HepG2 (cell line): Measurements from ENCODE around the gene PNPLA2. TPM values are rescaled to one million over a fixed set of nuclear protein-coding genes. Genes with fewer than 3 reads are reported as not detected.

Experiments used
- ATAC-seq: fragments of 200-7000 bp; cut with Tn5 transposase; 3 replicates; pipeline ENCODE4 v1.9.1; 2020; ENCODE audit warnings: mild to moderate bottlenecking, moderate library complexity
- BruUV-seq: library from RNA; stranded (reverse); fragments of 400-500 nt; replicated peaks from 2 replicates; lab custom pipeline; 2021; lab: Mats Ljungman, UMichigan
- CTCF ChIA-PET: fragments of 300-600 bp; formaldehyde crosslinking; extraction: SDS; loops from one replicate; lab custom pipeline; 2021; ENCODE audit warnings: low total read pairs, inconsistent platforms, low intra/inter-chr PET ratio; lab: Yijun Ruan, JAX
- POLR2A ChIA-PET: fragments of 350-600 bp; sonication (Branson Sonifier 250); formaldehyde crosslinking; loops from one replicate; lab custom pipeline; 2020; ENCODE audit warnings: antibody characterized with exemption, inconsistent platforms; lab: Yijun Ruan, JAX
- DNase-seq: peaks from one replicate; pipeline ENCODE4 v3.0.0-alpha.2; 2015; ENCODE audit warnings: low spot score
- FAIRE-seq: peaks from 3 replicates; lab custom pipeline; 2011; peaks lifted over from hg19 to GRCh38; lab: Jason Lieb, UNC
- H2AFZ ChIP-seq: one replicate; pipeline ENCODE4 v1.6.1; 2011; ENCODE audit warnings: low read length, inconsistent platforms
- H3K27ac ChIP-seq: fragments of 300-600 bp; 3 replicates; pipeline ENCODE4 v1.8.0; 2011; ENCODE audit warnings: mixed run types, mild to moderate bottlenecking, mixed read lengths, low read length, inconsistent platforms; ENCODE audit not compliant: insufficient read depth; ENCODE audit errors: extremely low read length
- H3K27me3 ChIP-seq, 2 experiments: fragments of 200-600 bp in 1 of 2; 2 replicates in 1 of 2; 3 replicates in 1 of 2; pipeline versions ENCODE4 v1.6.0 to v1.8.0; 2011; ENCODE audit warnings: low read length in 2 of 2, mild to moderate bottlenecking in 2 of 2, moderate library complexity in 2 of 2, inconsistent platforms in 1 of 2; ENCODE audit not compliant: insufficient read depth in 2 of 2, control insufficient read depth in 1 of 2
- H3K36me3 ChIP-seq, 2 experiments: fragments of 200-600 bp in 1 of 2; replicated peaks in 1 of 2; 2 replicates in 1 of 2; 3 replicates in 1 of 2; pipeline versions ENCODE4 v1.5.1 to v1.8.0; 2011; ENCODE audit warnings: low read length in 2 of 2, inconsistent platforms in 1 of 2; ENCODE audit not compliant: insufficient read depth in 2 of 2, control insufficient read depth in 1 of 2
- H3K4me1 ChIP-seq: 2 replicates; pipeline ENCODE4 v1.5.1; 2012; ENCODE audit warnings: low read length, inconsistent platforms; ENCODE audit not compliant: insufficient read depth
- H3K4me2 ChIP-seq: 2 replicates; pipeline ENCODE4 v1.6.0; 2011; ENCODE audit warnings: low read depth, low read length, inconsistent platforms
- H3K4me3 ChIP-seq, 3 experiments: fragments of 200-600 bp in 1 of 3; sonication (generic), shearing (Covaris generic) in 1 of 3; replicated peaks in 1 of 3; 2 replicates each; pipeline ENCODE4 v1.5.1; 2011 to 2016; ENCODE audit warnings: low read length in 3 of 3, inconsistent platforms in 2 of 3, low read depth in 2 of 3, mild to moderate bottlenecking in 2 of 3, control low read depth in 1 of 3, mixed read lengths in 1 of 3; ENCODE audit not compliant: insufficient read depth in 1 of 3
- H3K79me2 ChIP-seq: one replicate; pipeline ENCODE4 v1.6.1; 2011; ENCODE audit warnings: low read length, inconsistent platforms; ENCODE audit not compliant: insufficient read depth
- H3K9ac ChIP-seq: 2 replicates; pipeline ENCODE4 v1.6.0; 2011; ENCODE audit warnings: mild to moderate bottlenecking, low read depth, low read length, inconsistent platforms; ENCODE audit not compliant: insufficient read depth
- H3K9me3 ChIP-seq: 2 replicates; pipeline ENCODE4 v1.5.1; 2012; ENCODE audit warnings: mild to moderate bottlenecking, low read length
- H4K20me1 ChIP-seq: 2 replicates; pipeline ENCODE4 v1.6.0; 2011; ENCODE audit warnings: inconsistent platforms, mild to moderate bottlenecking, low read length, moderate library complexity; ENCODE audit not compliant: insufficient read depth
- AGO1 ChIP-seq: fragments of 200-400 bp; formaldehyde crosslinking; IDR thresholded peaks from 2 replicates; pipeline ENCODE4 v1.6.1; 2017; ENCODE audit warnings: mild to moderate bottlenecking, low read depth, low read length, moderate library complexity; ENCODE audit not compliant: poor library complexity, severe bottlenecking
- AGO2 ChIP-seq: fragments of 200-400 bp; formaldehyde crosslinking; optimal IDR thresholded peaks from 2 replicates; pipeline ENCODE3; 2017; ENCODE audit warnings: mild to moderate bottlenecking, low read depth, low read length, moderate library complexity
- BCL6 ChIP-seq: IDR thresholded peaks from 2 replicates; pipeline ENCODE4 v1.6.1; 2016; ENCODE audit warnings: missing genetic modification reagents, missing compliant biosample characterization
- IKZF4 ChIP-seq: sonication (generic); formaldehyde crosslinking; IDR thresholded peaks from 2 replicates; pipeline ENCODE4 v1.5.1; 2020; ENCODE audit warnings: borderline replicate concordance, mild to moderate bottlenecking, low read depth, missing genetic modification reagents; ENCODE audit errors: not compliant biosample characterization
- KDM2A ChIP-seq: sonication (generic); formaldehyde crosslinking; IDR thresholded peaks from 2 replicates; pipeline ENCODE4 v1.4.0; 2020; ENCODE audit warnings: low read depth, missing genetic modification reagents, borderline replicate concordance
- KDM3A ChIP-seq: IDR thresholded peaks from 2 replicates; pipeline ENCODE4 v1.6.1; 2018; ENCODE audit warnings: low read depth, missing compliant biosample characterization
- PCBP1 ChIP-seq: fragments of 200-400 bp; formaldehyde crosslinking; IDR thresholded peaks from 2 replicates; pipeline ENCODE4 v1.6.1; 2017; ENCODE audit warnings: mild to moderate bottlenecking, low read depth, low read length, borderline replicate concordance
- POLR2AphosphoS2 ChIP-seq: IDR thresholded peaks from 2 replicates; pipeline ENCODE4 v1.6.1; 2011; ENCODE audit warnings: low read depth, low read length, improper control_type of control experiment
- POLR2AphosphoS5 ChIP-seq: IDR thresholded peaks from 2 replicates; pipeline ENCODE4 v1.6.1; 2012; ENCODE audit warnings: low read depth, low read length
- POLR2G ChIP-seq: fragments of 200-400 bp; formaldehyde crosslinking; IDR thresholded peaks from 2 replicates; pipeline ENCODE4 v1.6.1; 2018; ENCODE audit warnings: mild to moderate bottlenecking, low read depth, low read length, moderate library complexity
- RORA ChIP-seq: sonication (generic); formaldehyde crosslinking; IDR thresholded peaks from 2 replicates; pipeline ENCODE4 v1.5.0; 2020; ENCODE audit warnings: mild to moderate bottlenecking, missing genetic modification reagents, moderate library complexity
- SIN3A ChIP-seq: IDR thresholded peaks from 2 replicates; pipeline ENCODE4 v1.6.1; 2011; ENCODE audit warnings: low read depth, mild to moderate bottlenecking, control low read depth, low read length, borderline replicate concordance
- ZC3H13 ChIP-seq: sonication (generic); formaldehyde crosslinking; IDR thresholded peaks from 2 replicates; pipeline ENCODE4 v1.8.1; 2023; ENCODE audit warnings: mild to moderate bottlenecking, missing genetic modification reagents, moderate library complexity
- ZC3H4 ChIP-seq: sonication (generic); formaldehyde crosslinking; IDR thresholded peaks from 2 replicates; pipeline ENCODE4 v1.4.0; 2020; ENCODE audit warnings: missing genetic modification reagents, borderline replicate concordance
- ZNF503 ChIP-seq: sonication (generic); formaldehyde crosslinking; IDR thresholded peaks from 2 replicates; pipeline ENCODE4 v1.4.0; 2020; ENCODE audit warnings: missing genetic modification reagents
- ZNF83 ChIP-seq: sonication (generic); formaldehyde crosslinking; IDR thresholded peaks from 2 replicates; pipeline ENCODE4 v1.4.0; 2020; ENCODE audit warnings: missing genetic modification reagents, mild to moderate bottlenecking, borderline replicate concordance
- WGBS: methylation state at CpG from one replicate; pipeline ENCODE4 v1.1.6; 2017; ENCODE audit warnings: low lambda C conversion rate; 5-methylcytosine and 5-hydroxymethylcytosine counted together
- in situ Hi-C: cut with HindIII; loops from 2 replicates; pipeline ENCODE4 v1.10.0; 2017; ENCODE audit warnings: low pct_unique_long_range_greater_than_20kb; ENCODE audit not compliant: extremely low pct_ligation_motif_present
- intact Hi-C: fragments of 100-400 bp; cut with micrococcal nuclease; formaldehyde crosslinking; loops from one replicate; pipeline ENCODE4 v1.10.0; 2022; ENCODE audit not compliant: unreplicated experiment
- polyA plus RNA-seq, 8 experiments: library from polyadenylated mRNA; depleted of rRNA in 3 of 8; stranded (reverse) in 7 of 8; unstranded in 1 of 8; fragments of >200 nt; fragmentation: Illumina TruSeq in 4 of 8; extraction: Trizol in 4 of 8; gene quantifications; 2 replicates each; pipeline versions ENCODE4 v1.2.1 to v1.2.3, GENCODE V29; 2011 to 2016; ENCODE audit warnings: low read depth in 4 of 8, missing spikeins in 1 of 8, mixed read lengths in 1 of 8; ENCODE audit not compliant: insufficient read depth in 1 of 8
- total RNA-seq, 5 experiments: library from RNA; depleted of rRNA; stranded (reverse); fragments of >200 nt; fragmentation: Illumina TruSeq; extraction: Trizol; gene quantifications; 2 replicates each; pipeline ENCODE4 v1.2.3, GENCODE V29; 2016; ENCODE audit warnings: low read depth in 1 of 5
- TF ChIP-seq, protein P1 (sequence below): sonication (generic); formaldehyde crosslinking; IDR thresholded peaks from 2 replicates; pipeline ENCODE4 v1.5.1; 2020; ENCODE audit warnings: mild to moderate bottlenecking, missing genetic modification reagents, moderate library complexity

Gene PNPLA2
- total and polyA plus RNA-seq, 2 of the 13 experiments (the other 11 are each of a cell fraction or from before 2014, with no cell fraction given), result 10.5 to 43.2 TPM

DNA sequence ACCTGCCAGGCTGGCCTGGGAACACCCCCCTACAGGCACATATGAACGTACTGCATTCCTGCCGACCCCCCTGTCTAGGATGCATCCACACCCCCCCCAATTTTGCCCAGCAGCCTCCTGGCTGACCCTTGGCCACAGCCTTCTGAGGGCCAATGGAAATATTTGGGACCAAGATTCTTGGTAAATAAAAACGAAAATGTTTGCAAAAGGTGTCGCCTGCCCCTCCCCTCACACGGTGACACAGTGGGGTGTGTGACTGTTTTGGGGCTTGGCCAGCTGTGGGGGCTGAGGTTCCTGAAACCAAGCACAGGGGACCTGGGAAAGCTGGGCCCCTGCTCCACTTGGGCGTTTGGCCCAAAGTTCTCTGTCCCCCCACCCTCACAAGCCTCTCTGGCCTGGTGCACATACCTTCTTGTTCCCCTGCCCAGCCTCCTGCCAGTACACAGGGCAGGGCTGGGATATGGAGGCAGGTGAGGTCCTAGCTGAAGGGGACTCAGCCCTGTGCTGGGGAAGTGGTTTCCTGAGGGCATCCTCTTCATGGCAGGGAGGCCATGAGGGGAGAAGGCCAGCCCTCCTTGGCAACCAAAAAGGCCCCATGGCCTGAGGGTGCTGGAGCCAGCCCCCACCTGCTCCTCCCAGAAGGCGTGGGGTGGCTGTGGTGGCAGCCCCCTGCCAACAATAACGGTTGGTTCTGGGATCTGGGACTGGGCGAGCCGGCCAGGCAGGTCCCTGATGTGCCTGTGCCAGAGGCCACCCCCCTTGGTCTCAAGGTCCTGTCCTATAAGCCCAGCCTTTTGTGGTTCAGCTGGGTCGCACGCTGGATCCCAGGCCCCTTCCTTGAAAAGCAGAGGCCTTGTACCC, 6.9 kb downstream of the PNPLA2 start:
- Histone ChIP-seq H3K27me3 (no peaks in the 10 kb centered on the region), H3K4me3 (peak overlapping the region in 1 of 3 experiments; percentile 80; a peak in 1 of 6 replicates), H3K9me3 (no peaks in the 10 kb centered on the region), H3K4me2 (peak overlapping the region; percentile 91), H3K9ac (no peak overlapping the region; the same call in 1 of the 2 replicates), H3K4me1 (peaks cover 65% of the 10 kb centered on the region), H4K20me1 (peaks cover 13% of the 10 kb centered on the region), H3K36me3 (peaks cover 7 to 22% of the 10 kb centered on the region in 2 experiments; a peak in 4 of 5 replicates), H3K27ac (peak overlapping the region; percentile 11), H2AFZ (no peak overlapping the region), H3K79me2 (peaks cover 14% of the 10 kb centered on the region)
- in situ Hi-C loops (no loop called here), intact Hi-C loops (no loop called here)
- DNase-seq (no peak), FAIRE-seq (no peak), ATAC-seq (peak; percentile 1; the same call in 2 of the 3 replicates)
- ChIA-PET CTCF (no interaction called here), POLR2A (interaction anchor here (0.9 to 16.1 kb wide), 8 partner anchors 6 to 121 kb away, joined by 3 to 264 read pairs (median 4); partner anchors contain the start of genes EPS8L2, PNPLA2, POLR2L and RPLP2)
- BruUV-seq, result no TSS peak
- WGBS, result 30% methylated on average over 5 of the region's 12 CpGs
- TF ChIP-seq POLR2G (peak; percentile 63; the same call in 1 of the 2 replicates), ZC3H13 (CRISPR knock-in tag) (peak; percentile 48; the same call in 1 of the 2 replicates), RORA (no peak), KDM2A (CRISPR knock-in tag) (peak; percentile 6; the same call in 1 of the 2 replicates), ZNF503 (CRISPR knock-in tag) (0 out of 2 replicates have a peak, but pooled peaks have one; percentile 0), ZC3H4 (CRISPR knock-in tag) (peak; percentile 54; the same call in 1 of the 2 replicates), SIN3A (no peak), POLR2AphosphoS2 (peak; percentile 6; the same call in 1 of the 2 replicates), AGO2 (peak; percentile 90), POLR2AphosphoS5 (peak; percentile 24; the same call in 1 of the 2 replicates), IKZF4 (CRISPR knock-in tag) (no peak), AGO1 (peak; percentile 65), PCBP1 (0 out of 2 replicates have a peak, but pooled peaks have one; percentile 35), ZNF83 (CRISPR knock-in tag) (no peak), BCL6 (CRISPR knock-in tag) (no peak), KDM3A (CRISPR knock-in tag) (no peak)
- TF ChIP-seq, protein P1, sequence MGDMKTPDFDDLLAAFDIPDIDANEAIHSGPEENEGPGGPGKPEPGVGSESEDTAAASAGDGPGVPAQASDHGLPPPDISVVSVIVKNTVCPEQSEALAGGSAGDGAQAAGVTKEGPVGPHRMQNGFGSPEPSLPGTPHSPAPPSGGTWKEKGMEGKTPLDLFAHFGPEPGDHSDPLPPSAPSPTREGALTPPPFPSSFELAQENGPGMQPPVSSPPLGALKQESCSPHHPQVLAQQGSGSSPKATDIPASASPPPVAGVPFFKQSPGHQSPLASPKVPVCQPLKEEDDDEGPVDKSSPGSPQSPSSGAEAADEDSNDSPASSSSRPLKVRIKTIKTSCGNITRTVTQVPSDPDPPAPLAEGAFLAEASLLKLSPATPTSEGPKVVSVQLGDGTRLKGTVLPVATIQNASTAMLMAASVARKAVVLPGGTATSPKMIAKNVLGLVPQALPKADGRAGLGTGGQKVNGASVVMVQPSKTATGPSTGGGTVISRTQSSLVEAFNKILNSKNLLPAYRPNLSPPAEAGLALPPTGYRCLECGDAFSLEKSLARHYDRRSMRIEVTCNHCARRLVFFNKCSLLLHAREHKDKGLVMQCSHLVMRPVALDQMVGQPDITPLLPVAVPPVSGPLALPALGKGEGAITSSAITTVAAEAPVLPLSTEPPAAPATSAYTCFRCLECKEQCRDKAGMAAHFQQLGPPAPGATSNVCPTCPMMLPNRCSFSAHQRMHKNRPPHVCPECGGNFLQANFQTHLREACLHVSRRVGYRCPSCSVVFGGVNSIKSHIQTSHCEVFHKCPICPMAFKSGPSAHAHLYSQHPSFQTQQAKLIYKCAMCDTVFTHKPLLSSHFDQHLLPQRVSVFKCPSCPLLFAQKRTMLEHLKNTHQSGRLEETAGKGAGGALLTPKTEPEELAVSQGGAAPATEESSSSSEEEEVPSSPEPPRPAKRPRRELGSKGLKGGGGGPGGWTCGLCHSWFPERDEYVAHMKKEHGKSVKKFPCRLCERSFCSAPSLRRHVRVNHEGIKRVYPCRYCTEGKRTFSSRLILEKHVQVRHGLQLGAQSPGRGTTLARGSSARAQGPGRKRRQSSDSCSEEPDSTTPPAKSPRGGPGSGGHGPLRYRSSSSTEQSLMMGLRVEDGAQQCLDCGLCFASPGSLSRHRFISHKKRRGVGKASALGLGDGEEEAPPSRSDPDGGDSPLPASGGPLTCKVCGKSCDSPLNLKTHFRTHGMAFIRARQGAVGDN (CRISPR knock-in tag), result peak; percentile 44; the same call in 1 of the 2 replicates
